Measurements from ENCODE around the gene PTPRN.

- TF ChIP-seq, protein P1, sequence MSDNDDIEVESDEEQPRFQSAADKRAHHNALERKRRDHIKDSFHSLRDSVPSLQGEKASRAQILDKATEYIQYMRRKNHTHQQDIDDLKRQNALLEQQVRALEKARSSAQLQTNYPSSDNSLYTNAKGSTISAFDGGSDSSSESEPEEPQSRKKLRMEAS (CRISPR knock-in tag; IDR thresholded peaks at IDR 0.05), result no peak
- TF ChIP-seq ZNF184 (CRISPR knock-in tag; IDR thresholded peaks at IDR 0.05) (no peak), NR3C1 (CRISPR knock-in tag; IDR thresholded peaks at IDR 0.05) (no peak), CTCF (IDR thresholded peaks at IDR 0.05 in 2 of 3, conservative IDR thresholded peaks at IDR 0.05 in 1 of 3; ENCODE audit: insufficient read depth in 2 of 3, low read depth in 1 of 3, low read length in 3 of 3) (no peak), TCF3 (CRISPR knock-in tag; IDR thresholded peaks at IDR 0.05) (no peak), EP300 (IDR thresholded peaks at IDR 0.05; ENCODE audit: low read length) (no peak), MYBL2 (IDR thresholded peaks at IDR 0.05; ENCODE audit: low read depth) (no peak), MYBL2 (CRISPR knock-in tag; IDR thresholded peaks at IDR 0.05; ENCODE audit: borderline replicate concordance) (no peak), ZBTB40 (IDR thresholded peaks at IDR 0.05) (no peak), ZBTB40 (CRISPR knock-in tag; IDR thresholded peaks at IDR 0.05) (no peak), MAFF (IDR thresholded peaks at IDR 0.05; ENCODE audit: low read length) (no peak), SMARCB1 (IDR thresholded peaks at IDR 0.05; ENCODE audit: insufficient read length, low read depth) (no peak), NR4A1 (CRISPR knock-in tag; IDR thresholded peaks at IDR 0.05) (no peak), NR4A1 (tag; IDR thresholded peaks at IDR 0.05) (no peak)
Observed at GRCh38 chr2:219274361-219274921, 34.8 kb downstream of the PTPRN start.
